ENCODE data around the gene DENND4A.

The DENND4A gene

GRCh38 chr15:65659502-65660052 lies 132.5 kb downstream of the DENND4A start:
- DNase-seq: no peak

GRCh38 chr15:65655457-65655856 lies 136.6 kb downstream of the DENND4A start:
- no peak for DNase-seq

DNA sequence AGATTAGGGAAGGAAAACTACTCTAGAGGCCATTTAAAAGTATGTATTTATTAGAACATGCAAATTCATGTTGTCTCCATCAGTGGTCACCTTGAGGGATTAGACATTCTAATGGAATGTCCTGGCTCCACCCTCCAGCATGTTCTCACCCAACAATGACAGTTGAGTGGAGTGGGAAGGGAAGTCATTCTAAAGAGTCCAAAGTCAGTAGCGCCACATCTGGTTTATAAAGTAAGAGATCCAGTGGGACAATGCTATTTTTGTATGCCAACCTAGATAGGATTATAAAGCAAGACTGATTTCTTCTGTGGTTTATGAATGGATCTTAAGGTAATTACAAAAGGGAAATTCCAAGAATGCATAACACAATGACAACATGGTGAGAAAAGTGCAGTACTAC lies 137.1 kb downstream of the DENND4A start:
- no peak for DNase-seq

GRCh38 chr15:65653801-65654521 lies 138.1 kb downstream of the DENND4A start:
- no peak for DNase-seq

GRCh38 chr15:65653341-65653740 lies 138.8 kb downstream of the DENND4A start:
- DNase-seq: no peak

DNA sequence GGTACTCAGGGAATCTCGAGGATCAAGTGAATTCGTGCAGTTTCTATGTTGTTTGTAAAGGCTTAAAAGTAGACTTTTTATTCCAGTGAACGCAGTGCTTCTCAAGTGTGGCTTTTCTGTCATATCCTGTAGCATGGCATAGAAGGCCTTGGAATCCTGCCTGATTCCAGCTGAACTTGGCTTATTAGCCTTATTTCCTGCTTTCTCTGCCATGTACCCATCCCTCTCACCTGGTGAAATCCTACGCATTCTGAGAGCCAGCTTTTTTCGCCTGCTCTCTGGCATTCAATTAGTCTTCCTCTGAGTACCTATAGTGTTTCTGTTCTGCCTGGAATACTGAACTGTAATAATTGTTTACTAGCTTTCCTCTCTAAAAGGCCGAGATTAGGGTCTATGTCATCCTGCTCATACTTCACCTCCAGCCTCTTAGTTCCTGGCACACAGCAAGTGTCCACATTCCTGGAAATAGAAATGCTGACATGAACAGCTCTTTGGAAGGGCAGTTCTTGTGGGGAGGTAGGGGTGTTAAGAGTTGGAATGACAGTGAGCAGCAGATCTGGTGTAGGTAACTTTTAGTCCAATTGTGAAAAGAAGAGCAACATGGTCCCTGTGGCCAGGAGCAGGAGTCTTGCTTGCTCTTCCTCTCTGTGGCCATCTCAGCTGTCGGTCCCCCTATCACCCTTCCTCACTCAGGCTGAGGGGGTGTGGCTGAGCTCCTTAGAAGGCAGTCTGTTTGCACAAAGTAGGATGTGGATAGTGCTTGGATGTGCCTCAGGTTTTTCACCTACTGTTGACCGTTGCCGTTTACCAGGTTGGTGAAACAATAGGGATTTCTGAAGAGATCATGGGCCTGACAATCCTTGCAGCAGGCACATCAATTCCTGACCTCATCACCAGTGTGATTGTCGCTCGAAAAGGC lies 140.0 kb downstream of the DENND4A start:
- no peak for DNase-seq

DNA sequence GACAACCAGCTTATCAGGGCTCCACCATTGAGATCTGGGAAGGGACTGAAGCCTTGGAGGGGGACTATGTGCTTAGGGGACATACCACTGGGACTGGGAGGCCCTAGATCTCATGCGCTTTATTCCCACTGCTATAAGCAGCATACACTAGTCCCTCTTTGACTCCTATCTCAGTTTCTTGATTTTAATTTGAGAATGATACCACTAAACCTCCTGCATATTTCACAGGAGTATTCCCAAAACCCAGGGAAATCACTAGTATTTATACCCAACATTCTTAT lies 141.1 kb downstream of the DENND4A start:
- DNase-seq: no peak

GRCh38 chr15:65650312-65651041 lies 141.6 kb downstream of the DENND4A start:
- DNase-seq: no peak

GRCh38 chr15:65646486-65646885 lies 145.6 kb downstream of the DENND4A start:
- DNase-seq: no peak

- DNase-seq: no peak
Observed at GRCh38 chr15:65645392-65645791, 146.7 kb downstream of the DENND4A start.

DNA sequence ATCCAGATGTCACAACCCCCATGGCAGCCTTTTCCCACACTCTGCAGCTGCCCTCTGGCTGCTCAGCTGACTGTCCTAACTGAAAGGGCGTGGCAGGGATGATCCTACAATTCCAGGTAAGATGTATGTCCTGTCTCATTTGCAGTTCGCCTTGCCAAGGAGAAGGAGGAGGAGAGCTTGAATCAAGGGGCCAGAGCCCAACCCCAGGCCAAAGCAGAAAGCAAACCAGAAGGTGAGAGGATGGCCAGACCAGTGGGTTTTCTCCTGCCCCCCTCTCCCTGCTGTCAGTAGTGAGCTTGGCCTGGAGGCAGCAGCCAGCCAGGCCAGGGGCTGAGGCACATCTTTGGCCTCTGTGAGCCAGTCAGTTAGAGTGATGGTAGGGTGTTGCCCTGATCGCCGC lies 147.8 kb downstream of the DENND4A start:
- DNase-seq: no peak

- DNase-seq: no peak
Observed at GRCh38 chr15:65642594-65642993, 149.5 kb downstream of the DENND4A start.

- no peak for DNase-seq
Observed at GRCh38 chr15:65641768-65642475, 150.2 kb downstream of the DENND4A start.

DNA sequence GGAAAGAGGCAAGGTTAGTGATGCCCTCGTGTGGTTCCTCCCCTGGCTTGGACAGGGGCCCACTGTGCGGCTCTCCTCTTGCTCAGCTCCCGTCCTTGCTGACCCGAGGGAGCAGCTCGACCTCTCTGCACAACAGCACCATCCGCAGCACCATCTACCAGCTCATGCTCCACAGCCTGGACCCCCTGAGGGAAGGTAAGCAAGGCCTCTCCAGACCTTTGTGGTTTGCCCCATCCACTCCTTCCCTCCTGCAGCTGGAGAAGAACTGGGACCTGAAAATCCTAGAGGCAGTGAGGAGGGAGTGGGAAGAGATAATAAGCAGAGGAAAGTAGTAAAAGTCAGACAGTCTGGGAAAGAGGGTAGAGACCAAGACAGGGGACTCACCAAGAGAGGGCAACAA lies 152.6 kb downstream of the DENND4A start:
- DNase-seq: no peak

- no peak for DNase-seq
Observed at GRCh38 chr15:65638681-65639089, 153.4 kb downstream of the DENND4A start.

- no peak for DNase-seq
Observed at GRCh38 chr15:65638109-65638508, 154.0 kb downstream of the DENND4A start.

- DNase-seq: no peak
Observed at GRCh38 chr15:65634356-65634755, 157.7 kb downstream of the DENND4A start.

DNA sequence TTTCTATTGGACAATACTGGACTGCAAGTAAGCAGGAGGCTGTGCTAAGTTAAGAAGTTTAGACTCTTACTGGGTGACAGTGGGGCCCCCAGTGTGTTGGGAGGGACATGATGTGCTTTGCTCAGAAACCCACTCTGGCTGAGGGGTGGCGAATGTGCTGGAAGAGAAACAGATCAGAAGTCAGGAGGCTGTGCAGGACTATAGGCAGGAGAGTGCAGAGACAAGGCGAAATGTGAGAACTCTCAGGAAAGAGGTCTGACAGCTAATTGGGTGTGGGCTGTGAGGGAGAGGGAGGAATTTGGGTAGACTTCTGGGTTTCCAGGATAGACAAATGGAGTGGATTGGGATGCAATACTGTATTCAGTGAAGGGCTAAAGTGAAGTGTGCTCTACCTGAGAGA lies 158.3 kb downstream of the DENND4A start:
- no peak for DNase-seq

GRCh38 chr15:65632780-65633375 lies 159.2 kb downstream of the DENND4A start:
- no peak for DNase-seq

DNA sequence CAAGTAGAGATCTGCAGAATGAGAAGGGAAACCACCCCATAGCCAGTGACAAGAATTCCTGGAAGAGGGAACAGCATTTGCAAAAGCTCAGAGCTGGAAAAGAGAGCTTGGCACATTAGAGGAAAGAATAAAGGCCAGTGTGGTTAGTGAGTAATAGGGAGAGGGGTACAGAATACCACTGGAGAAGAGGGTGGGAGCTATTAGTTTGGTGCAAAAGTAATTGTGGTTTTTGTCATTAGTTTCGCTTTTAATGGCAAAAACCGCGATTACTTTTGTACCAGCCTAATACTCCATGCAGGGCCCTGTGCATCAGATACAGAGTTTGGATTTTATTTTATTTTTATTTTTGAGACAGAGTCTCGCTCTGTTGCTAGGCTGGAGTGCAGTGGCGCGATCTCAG lies 160.6 kb downstream of the DENND4A start:
- no peak for DNase-seq

DNA sequence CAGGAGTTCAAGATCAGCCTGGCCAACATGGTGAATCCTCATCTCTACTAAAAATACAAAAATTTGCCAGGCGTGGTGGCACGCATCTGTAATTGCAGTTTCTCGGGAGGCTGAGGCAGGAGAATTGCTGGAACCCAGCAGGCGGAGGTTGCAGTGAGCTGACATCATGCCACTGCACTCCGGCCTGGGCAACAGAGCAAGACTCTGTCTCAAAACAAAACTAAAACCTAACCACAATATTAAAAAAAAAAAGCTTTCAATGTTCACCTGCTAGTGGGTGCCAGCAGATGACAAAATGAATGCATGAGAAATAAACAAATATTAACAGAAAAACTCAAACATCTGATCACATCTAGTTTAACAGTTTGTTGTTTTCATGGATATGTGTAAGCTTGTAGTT lies 161.3 kb downstream of the DENND4A start:
- no peak for DNase-seq

- no peak for DNase-seq
Observed at GRCh38 chr15:65629548-65629947, 162.5 kb downstream of the DENND4A start.

Data from DMS153 (cell line).